Body of pancreas (tissue), 4 donors: ENCODE measurements around the gene PCBP3. TPM values are rescaled to one million over a fixed set of nuclear protein-coding genes. Genes with fewer than 3 reads are reported as not detected.
"Not testable (repeated sequence)": the region's sequence is repeated elsewhere in the genome, so short reads cannot be mapped to it uniquely, and the experiment has no call there.

Experiments used
- ATAC-seq: fragments of 150-250 bp; one replicate; pipeline ENCODE4 v1.9.1; 2016
- DNase-seq, 4 donors: peaks; one replicate each; pipeline ENCODE4 v3.0.0-alpha.2; 2019
- H3K27ac ChIP-seq, 4 donors: fragments of 200-600 bp; sonication (generic); 1 replicate in 3 of 4; 2 replicates in 1 of 4; pipeline versions ENCODE4 v1.5.1 to v1.6.1; 2016 to 2019; ENCODE audit warnings: mild to moderate bottlenecking in 1 of 4, mixed read lengths in 1 of 4, moderate library complexity in 1 of 4
- H3K27me3 ChIP-seq, 2 donors: fragments of 200-600 bp; sonication (generic); one replicate each; pipeline ENCODE4 v1.6.0; 2016; ENCODE audit warnings: mild to moderate bottlenecking in 1 of 2
- H3K36me3 ChIP-seq, 2 donors: fragments of 200-600 bp; sonication (generic); replicated peaks in 1 of 2; 2 replicates each; pipeline ENCODE4 v1.5.1; 2016; ENCODE audit warnings: low read depth in 2 of 2; ENCODE audit not compliant: insufficient read depth in 1 of 2
- H3K4me1 ChIP-seq: fragments of 200-600 bp; sonication (generic); one replicate; pipeline ENCODE4 v1.6.0; 2016
- H3K4me3 ChIP-seq, 2 donors: fragments of 200-600 bp; sonication (generic); 1 replicate in 1 of 2; 2 replicates in 1 of 2; pipeline ENCODE4 v1.5.1; 2016 to 2019
- H3K9me3 ChIP-seq, 3 donors: fragments of 200-600 bp; sonication (generic); 1 replicate in 2 of 3; 2 replicates in 1 of 3; pipeline ENCODE4 v1.5.1; 2016
- POLR2A ChIP-seq, 3 donors: fragments of 450-650 bp; IDR thresholded peaks; one replicate each; pipeline ENCODE4 v1.6.1; 2016; ENCODE audit warnings: antibody characterized with exemption in 3 of 3, mild to moderate bottlenecking in 2 of 3
- WGBS, 2 donors: methylation state at CpG; one replicate each; pipeline ENCODE4 v1.1.5; 2017; 5-methylcytosine and 5-hydroxymethylcytosine counted together
- intact Hi-C: fragments of 100-400 bp; cut with DNase I; formaldehyde crosslinking; loops from one replicate; pipeline ENCODE4 v1.15.1; 2023
- total RNA-seq, 2 donors: library from RNA; depleted of rRNA; stranded (reverse); fragments of >200 nt; gene quantifications; one replicate each; pipeline ENCODE4 v1.1.0, GENCODE V29; 2016
- TF ChIP-seq, protein P1 (sequence below), 7 experiments: fragments of 450-650 bp in 4 of 7; fragments of 200-600 bp in 3 of 7; sonication (generic) in 3 of 7; IDR thresholded peaks; one replicate each; pipeline ENCODE4 v1.5.1; 2016 to 2019; ENCODE audit warnings: antibody characterized with exemption in 7 of 7

The PCBP3 gene
- total RNA-seq, 2 donors from 2014 or later = 1.3 to 4.6 TPM

DNA sequence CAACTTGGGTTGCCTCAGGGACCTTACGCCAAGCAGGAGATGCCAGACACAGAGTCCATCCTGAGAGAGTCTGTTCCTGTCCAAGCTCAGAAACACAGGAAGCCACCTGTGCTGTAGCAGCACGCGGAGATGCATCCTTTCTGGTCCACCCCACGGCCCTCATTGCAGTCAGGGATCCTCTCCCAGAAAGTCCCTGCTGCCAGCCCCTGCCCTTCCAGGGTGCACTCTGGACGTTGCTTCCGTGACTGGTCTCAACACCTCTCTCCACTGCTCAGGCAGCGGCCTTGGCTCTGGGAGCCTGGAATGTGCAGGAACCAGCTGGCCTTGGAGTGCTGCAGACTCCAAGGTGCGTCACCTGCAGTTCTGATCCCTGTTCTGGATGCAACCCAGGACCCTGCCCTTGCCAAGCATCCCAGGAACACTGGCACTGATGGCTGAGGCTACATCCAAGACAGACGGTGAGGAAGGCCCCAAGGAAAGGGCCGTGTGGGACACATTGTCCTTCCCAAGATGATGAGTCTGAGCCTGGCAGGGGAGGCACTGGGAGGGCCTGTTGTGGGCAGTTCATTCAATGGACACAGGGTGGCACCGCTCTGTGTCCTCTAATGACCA, 316.4 kb downstream of the PCBP3 start:
- no peak for DNase-seq
- H3K4me1 ChIP-seq = no peaks in the 10 kb centered on the region
- no peak overlapping the region for H3K4me3 ChIP-seq
- 71 to 83% methylated on average over 2 to 10 of the region's 11 CpGs for WGBS, 2 donors
- no peak for ATAC-seq
- intact Hi-C loops = no loop called here
- no peaks in the 10 kb centered on the region for H3K36me3 ChIP-seq
- H3K27me3 ChIP-seq = no peaks in the 10 kb centered on the region
- H3K9me3 ChIP-seq = peaks cover 0 to 6% (median 0%) of the 10 kb centered on the region in 3 donors
- TF ChIP-seq POLR2A (IDR thresholded peaks at IDR 0.05) = no peak
- TF ChIP-seq, protein P1, sequence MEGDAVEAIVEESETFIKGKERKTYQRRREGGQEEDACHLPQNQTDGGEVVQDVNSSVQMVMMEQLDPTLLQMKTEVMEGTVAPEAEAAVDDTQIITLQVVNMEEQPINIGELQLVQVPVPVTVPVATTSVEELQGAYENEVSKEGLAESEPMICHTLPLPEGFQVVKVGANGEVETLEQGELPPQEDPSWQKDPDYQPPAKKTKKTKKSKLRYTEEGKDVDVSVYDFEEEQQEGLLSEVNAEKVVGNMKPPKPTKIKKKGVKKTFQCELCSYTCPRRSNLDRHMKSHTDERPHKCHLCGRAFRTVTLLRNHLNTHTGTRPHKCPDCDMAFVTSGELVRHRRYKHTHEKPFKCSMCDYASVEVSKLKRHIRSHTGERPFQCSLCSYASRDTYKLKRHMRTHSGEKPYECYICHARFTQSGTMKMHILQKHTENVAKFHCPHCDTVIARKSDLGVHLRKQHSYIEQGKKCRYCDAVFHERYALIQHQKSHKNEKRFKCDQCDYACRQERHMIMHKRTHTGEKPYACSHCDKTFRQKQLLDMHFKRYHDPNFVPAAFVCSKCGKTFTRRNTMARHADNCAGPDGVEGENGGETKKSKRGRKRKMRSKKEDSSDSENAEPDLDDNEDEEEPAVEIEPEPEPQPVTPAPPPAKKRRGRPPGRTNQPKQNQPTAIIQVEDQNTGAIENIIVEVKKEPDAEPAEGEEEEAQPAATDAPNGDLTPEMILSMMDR (IDR thresholded peaks at IDR 0.05) = no peak
- no peak overlapping the region for H3K27ac ChIP-seq

DNA sequence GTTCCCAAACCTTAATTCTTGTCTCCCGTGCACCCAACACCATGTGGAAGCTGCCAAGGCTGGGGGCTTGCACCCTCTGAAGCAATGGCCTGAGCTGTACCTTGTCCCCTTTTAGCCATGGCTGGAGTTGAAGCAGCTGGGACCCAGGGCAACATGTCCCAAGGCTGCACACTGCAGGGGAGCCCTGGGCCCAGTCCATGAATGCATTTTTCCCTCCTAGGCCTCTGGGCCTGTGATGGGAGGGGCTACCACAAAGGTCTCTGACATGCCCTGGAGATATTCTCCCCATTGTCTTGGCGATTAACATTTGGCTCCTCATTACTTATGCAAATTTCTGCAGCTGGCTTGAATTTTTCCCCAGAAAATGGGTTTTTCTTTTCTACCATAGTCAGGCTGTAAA, 317.9 kb downstream of the PCBP3 start:
- ATAC-seq, H3K27me3 ChIP-seq, DNase-seq, intact Hi-C loops, H3K27ac ChIP-seq, H3K4me1 ChIP-seq, H3K4me3 ChIP-seq, H3K36me3 ChIP-seq, H3K9me3 ChIP-seq: not testable (repeated sequence)
- WGBS, 2 donors = 48 to 53% methylated on average over 2 of the region's 2 CpGs

DNA sequence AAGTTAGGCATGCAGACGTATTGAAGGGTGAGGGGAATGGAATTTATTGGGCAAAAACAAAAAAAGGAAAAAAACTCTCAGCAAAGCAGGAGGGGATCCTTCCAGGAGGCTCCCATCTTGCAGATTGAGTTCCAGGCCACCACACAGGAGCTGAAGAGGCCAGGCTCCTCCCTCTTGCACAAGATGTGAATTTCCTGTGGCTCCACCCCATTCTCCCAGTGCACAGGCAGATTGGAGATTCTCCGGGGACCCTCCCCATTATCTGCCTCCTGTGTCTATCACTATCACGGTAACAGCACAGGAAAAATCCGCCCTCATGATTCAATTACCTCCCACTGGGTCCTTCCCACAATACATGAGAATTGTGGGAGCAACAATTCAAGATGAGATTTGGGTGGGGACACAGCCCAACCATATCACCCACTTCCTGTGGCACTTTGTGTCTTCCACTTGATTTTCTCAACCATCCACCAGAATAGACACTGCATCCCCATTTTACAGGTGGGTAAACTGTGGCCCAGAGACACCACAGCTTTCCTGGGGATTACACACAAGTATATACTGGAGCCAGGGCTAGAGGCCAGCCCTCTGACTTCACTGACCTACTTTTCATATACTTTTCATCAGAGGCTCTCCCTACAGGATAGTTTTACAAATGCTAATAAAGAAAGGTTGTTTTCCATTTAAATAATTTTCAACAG, 319.2 kb downstream of the PCBP3 start:
- ATAC-seq = no peak
- Histone ChIP-seq H3K27me3 (no peaks in the 10 kb centered on the region), H3K4me1 (no peaks in the 10 kb centered on the region), H3K36me3 (no peaks in the 10 kb centered on the region), H3K27ac (no peak overlapping the region), H3K4me3 (no peak overlapping the region), H3K9me3 (peaks cover 0 to 6% (median 0%) of the 10 kb centered on the region in 3 donors)
- WGBS, 2 donors = 66% methylated on average over 4 of the region's 4 CpGs
- DNase-seq = no peak
- TF ChIP-seq, protein P1 (IDR thresholded peaks at IDR 0.05) = no peak
- no peak for TF ChIP-seq POLR2A (IDR thresholded peaks at IDR 0.05)
- intact Hi-C loops = no loop called here

DNA sequence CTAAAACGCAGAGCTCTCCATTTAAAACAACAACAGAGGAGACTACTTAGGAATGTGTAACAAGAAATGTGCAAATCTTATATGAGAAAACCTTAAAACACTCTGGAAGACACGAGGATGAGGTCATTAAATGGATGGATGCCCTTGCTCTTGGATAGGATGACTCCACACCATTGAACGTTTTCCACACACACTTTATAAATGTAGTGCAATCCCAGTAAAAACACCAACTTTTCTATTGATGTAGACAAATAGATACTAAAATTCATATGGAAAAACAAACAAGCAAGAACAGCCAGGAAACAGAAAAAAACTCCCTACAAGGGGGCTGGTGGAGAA, 319.7 kb downstream of the PCBP3 start:
- intact Hi-C loops = no loop called here
- H3K9me3 ChIP-seq = peaks cover 0 to 6% (median 0%) of the 10 kb centered on the region in 3 donors
- no peaks in the 10 kb centered on the region for H3K27me3 ChIP-seq
- H3K27ac ChIP-seq = no peak overlapping the region
- no peaks in the 10 kb centered on the region for H3K36me3 ChIP-seq
- TF ChIP-seq, protein P1 (IDR thresholded peaks at IDR 0.05) = no peak
- no peak for TF ChIP-seq POLR2A (IDR thresholded peaks at IDR 0.05)
- H3K4me1 ChIP-seq = no peaks in the 10 kb centered on the region
- H3K4me3 ChIP-seq = no peak overlapping the region
- ATAC-seq (no peak), DNase-seq (no peak)
- 48% methylated on average over 3 of the region's 3 CpGs for WGBS, 2 donors

DNA sequence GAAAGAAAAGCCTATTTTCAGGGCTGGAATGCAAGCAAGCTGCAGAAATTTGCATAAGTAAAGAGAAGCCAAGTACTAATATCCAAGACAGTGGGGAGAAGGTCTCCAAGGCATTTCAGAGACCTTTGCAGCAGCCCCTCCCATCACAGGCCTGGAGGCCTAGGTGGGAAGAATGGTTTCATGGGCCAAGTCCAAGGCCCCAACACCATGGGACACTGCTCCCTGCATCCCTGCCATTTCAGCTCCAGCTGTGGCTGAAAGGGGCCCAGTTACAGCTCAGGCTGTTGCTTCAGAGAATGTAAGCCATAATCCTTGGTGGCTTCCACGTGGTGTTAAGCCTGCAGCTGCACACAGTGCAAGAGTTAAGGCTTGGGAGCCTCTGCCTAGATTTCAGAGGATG, 321.1 kb downstream of the PCBP3 start:
- no peak overlapping the region for H3K27ac ChIP-seq
- no peaks in the 10 kb centered on the region for H3K36me3 ChIP-seq
- H3K9me3 ChIP-seq = peaks cover 0 to 6% (median 0%) of the 10 kb centered on the region in 3 donors
- H3K4me1 ChIP-seq = no peaks in the 10 kb centered on the region
- DNase-seq = no peak
- no peaks in the 10 kb centered on the region for H3K27me3 ChIP-seq
- H3K4me3 ChIP-seq = no peak overlapping the region
- TF ChIP-seq POLR2A (IDR thresholded peaks at IDR 0.05) = no peak
- TF ChIP-seq, protein P1 (IDR thresholded peaks at IDR 0.05) = no peak
- intact Hi-C loops = no loop called here
- WGBS, 2 donors = 20% methylated on average over 1 of the region's 1 CpG; no CpG with 5 or more reads in 1 of the 2 donors
- no peak for ATAC-seq
